Lower lobe of right lung (tissue), 2 donors: ENCODE data around the gene OSBPL3. TPM values are rescaled to one million over a fixed set of nuclear protein-coding genes. Genes with fewer than 3 reads are reported as not detected.
A peak's percentile ranks its signal among the peaks of the same experiment; 100 is the strongest.
"Not testable (repeated sequence)": the region's sequence is repeated elsewhere in the genome, so short reads cannot be mapped to it uniquely, and the experiment has no call there.

Source experiments
- ATAC-seq, 2 donors: fragments of 200-7000 bp; cut with Tn5 transposase; one replicate each; pipeline ENCODE4 v1.9.1; 2020 to 2022; ENCODE audit warnings: mild to moderate bottlenecking in 2 of 2, moderate library complexity in 2 of 2
- DNase-seq: peaks from one replicate; pipeline ENCODE4 v3.0.0-alpha.2; 2020
- H3K27ac ChIP-seq: fragments of 200-600 bp; one replicate; pipeline ENCODE4 v1.8.0; 2022
- H3K27me3 ChIP-seq: fragments of 200-600 bp; one replicate; pipeline ENCODE4 v1.8.0; 2022; ENCODE audit warnings: low read depth
- H3K36me3 ChIP-seq: fragments of 200-600 bp; one replicate; pipeline ENCODE4 v1.8.0; 2022; ENCODE audit warnings: mild to moderate bottlenecking
- H3K4me1 ChIP-seq: fragments of 200-600 bp; one replicate; pipeline ENCODE4 v1.8.0; 2022
- H3K4me3 ChIP-seq: fragments of 200-600 bp; one replicate; pipeline ENCODE4 v1.8.0; 2022; ENCODE audit warnings: mild to moderate bottlenecking
- H3K9me3 ChIP-seq: fragments of 200-600 bp; one replicate; pipeline ENCODE4 v1.8.0; 2022
- CTCF ChIP-seq: fragments of 200-600 bp; IDR thresholded peaks from one replicate; pipeline ENCODE4 v1.8.0; 2022; ENCODE audit warnings: antibody characterized with exemption, mild to moderate bottlenecking
- intact Hi-C: fragments of 100-400 bp; cut with DNase I; formaldehyde crosslinking; loops from one replicate; pipeline ENCODE4 v1.11.0; 2022
- total RNA-seq: library from RNA; stranded (reverse); fragmentation: NEBNext Ultra II Directional; extraction: Animal tissue kit (Norgen Biotek cat#: 25700); gene quantifications from one replicate; pipeline ENCODE4 v1.2.1, GENCODE V29; 2021
- donor health status: DM: no; HTN: yes; CAD: no; lungs with severe emphysema.

OSBPL3 gene
- total RNA-seq, 1 donor from 2014 or later = 24.9 TPM

DNA sequence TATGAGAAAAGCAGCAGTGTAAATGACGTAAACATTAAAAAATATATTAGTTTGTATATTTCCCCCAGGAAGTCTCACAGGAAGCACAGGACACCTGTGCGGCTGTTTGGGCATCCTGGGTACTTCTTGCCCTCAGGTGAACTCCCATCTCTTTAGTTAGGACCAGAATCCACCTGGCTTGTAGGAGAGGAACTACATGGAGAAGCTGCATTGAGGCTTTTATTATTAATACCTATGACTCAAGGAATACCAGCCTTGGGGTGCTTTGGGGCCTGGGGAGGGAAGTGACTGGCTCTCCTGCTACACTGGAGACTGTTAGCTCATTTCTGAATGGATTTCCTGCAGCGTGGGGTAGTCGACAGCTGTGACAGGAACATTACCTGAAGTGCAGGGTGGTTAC is 182.7 kb downstream of the OSBPL3 start:
- DNase-seq (no peak), ATAC-seq (no peak)
- H3K36me3 ChIP-seq = peaks cover 4% of the 10 kb centered on the region
- H3K27me3 ChIP-seq = no peaks in the 10 kb centered on the region
- no peak overlapping the region for H3K27ac ChIP-seq
- H3K9me3 ChIP-seq = no peaks in the 10 kb centered on the region
- intact Hi-C loops = no loop called here
- TF ChIP-seq CTCF = no peak
- no peak overlapping the region for H3K4me3 ChIP-seq
- no peaks in the 10 kb centered on the region for H3K4me1 ChIP-seq

DNA sequence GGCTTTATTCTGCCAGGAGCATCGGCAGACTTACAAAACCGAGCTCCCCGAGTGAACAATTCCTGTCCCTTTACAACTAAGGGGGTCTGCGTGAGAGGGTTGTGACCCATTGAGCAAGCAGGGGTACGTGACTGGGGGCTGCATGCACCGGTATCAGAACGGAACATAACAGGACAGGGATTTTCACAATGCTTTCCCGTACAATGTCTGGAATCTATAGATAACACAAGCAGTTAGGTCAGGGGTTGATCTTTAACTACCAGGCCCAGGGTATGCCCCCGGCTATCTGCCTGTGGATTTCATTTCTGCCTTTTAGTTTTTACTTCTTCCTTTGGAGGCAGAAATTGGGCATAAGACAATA is 184.6 kb downstream of the OSBPL3 start:
- H3K27me3 ChIP-seq = no peaks in the 10 kb centered on the region
- no peaks in the 10 kb centered on the region for H3K9me3 ChIP-seq
- no peak for ATAC-seq
- no peaks in the 10 kb centered on the region for H3K36me3 ChIP-seq
- intact Hi-C loops = no loop called here
- no peak overlapping the region for H3K4me3 ChIP-seq
- TF ChIP-seq CTCF = no peak
- H3K27ac ChIP-seq = no peak overlapping the region
- H3K4me1 ChIP-seq = no peaks in the 10 kb centered on the region
- DNase-seq = no peak

DNA sequence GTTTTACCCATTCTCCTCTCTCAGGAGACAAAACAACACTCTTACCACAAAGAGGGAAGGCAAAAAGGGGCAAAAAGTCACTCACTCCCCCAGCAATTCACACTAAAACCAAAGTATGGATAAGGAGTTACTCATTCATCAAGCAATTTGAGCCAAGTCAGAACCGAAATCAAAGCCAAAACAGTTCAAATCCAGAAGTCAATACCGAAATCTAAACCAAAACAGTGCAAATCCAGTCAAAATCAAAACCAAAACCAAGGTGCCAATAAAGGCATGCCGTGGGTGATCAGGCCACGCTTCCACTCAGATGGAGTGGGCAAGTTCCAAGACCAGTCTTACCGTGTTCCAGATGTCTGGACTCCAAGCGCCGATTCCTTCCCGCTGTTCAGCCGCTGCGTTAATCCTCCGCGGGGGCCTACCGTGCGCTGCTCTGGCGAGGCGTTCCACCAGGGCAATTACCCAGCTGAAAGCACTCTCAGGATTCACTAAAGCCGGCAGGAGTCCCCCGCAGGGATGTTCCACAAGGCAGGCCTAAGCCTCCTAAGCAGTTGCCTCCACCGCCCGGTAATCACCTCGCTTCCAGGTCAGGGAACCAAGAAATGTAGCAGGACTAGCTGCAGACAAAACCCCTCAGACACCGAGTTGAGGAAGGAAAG is 185.1 kb downstream of the OSBPL3 start:
- intact Hi-C loops, H3K27ac ChIP-seq, H3K4me1 ChIP-seq, ATAC-seq, H3K36me3 ChIP-seq, DNase-seq, H3K27me3 ChIP-seq, H3K9me3 ChIP-seq, H3K4me3 ChIP-seq: not testable (repeated sequence)

- no peaks in the 10 kb centered on the region for H3K27me3 ChIP-seq
Observed at GRCh38 chr7:24793982-24794648, 185.9 kb downstream of the OSBPL3 start.

DNA sequence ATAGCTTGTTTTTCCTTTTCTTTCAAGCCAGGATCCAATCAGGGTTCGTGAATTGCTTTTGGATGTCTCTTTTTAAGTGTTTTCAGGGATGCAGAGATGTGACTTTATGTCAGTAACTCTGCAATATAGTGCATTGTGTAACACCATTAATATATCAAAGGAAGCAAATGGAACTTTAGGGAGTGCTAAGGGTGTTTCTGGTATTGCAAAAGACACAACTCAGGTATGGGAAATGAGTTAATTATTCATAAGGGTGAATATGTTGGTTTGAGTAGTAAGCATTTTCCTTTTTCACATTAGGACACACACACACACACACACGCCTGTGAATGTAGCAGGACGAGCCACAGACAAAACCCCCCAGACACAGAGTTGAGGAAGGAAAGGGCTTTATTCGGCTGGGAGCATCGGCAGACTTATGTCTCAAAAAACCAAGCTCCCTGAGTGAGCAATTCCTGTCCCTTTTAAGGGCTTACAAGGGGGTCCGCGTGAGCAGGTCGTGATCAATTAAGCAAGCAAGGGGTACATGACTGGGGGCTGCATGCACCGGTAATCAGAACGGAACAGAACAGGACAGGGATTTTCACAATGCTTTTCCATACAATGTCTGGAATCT is 190.9 kb downstream of the OSBPL3 start:
- no peaks in the 10 kb centered on the region for H3K36me3 ChIP-seq
- ATAC-seq (no peak), DNase-seq (no peak)
- no peak for TF ChIP-seq CTCF
- H3K27me3 ChIP-seq = no peaks in the 10 kb centered on the region
- no peak overlapping the region for H3K27ac ChIP-seq
- peaks cover 5% of the 10 kb centered on the region for H3K9me3 ChIP-seq
- intact Hi-C loops = no loop called here
- no peaks in the 10 kb centered on the region for H3K4me1 ChIP-seq
- no peak overlapping the region for H3K4me3 ChIP-seq

More at GRCh38 chr7:24793982-24794648, 185.9 kb downstream of the OSBPL3 start:
- Histone ChIP-seq H3K36me3 (no peaks in the 10 kb centered on the region), H3K4me1 (no peaks in the 10 kb centered on the region), H3K27ac (no peak overlapping the region), H3K9me3 (peaks cover 4% of the 10 kb centered on the region), H3K4me3 (no peak overlapping the region)
- no peak for TF ChIP-seq CTCF
- intact Hi-C loops = no loop called here
- ATAC-seq = no peak
- no peak for DNase-seq

DNA sequence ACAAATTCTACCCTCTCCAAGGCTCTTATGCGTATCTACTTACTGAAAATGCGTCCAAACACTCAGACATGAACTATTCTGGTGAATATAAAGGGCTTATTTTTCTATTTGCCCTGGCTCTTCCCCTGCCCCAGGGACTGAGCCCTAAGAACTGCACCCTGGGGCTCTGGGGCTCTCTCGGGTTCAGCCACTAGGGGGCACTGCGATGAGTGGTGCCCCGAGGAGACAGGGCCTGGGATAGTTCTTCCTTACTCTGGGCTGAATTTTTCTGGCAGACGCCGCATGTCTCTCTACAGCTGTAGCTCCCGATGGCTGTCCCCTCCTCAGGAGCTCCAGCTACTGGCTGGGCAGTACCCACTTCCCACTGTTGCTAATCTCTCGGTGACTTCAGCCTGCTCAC is 191.9 kb downstream of the OSBPL3 start:
- Histone ChIP-seq H3K4me3 (no peak overlapping the region), H3K4me1 (no peaks in the 10 kb centered on the region), H3K27ac (no peak overlapping the region), H3K27me3 (no peaks in the 10 kb centered on the region), H3K9me3 (peaks cover 5% of the 10 kb centered on the region), H3K36me3 (no peaks in the 10 kb centered on the region)
- intact Hi-C loops = no loop called here
- no peak for DNase-seq
- peak; percentile 29 for TF ChIP-seq CTCF
- no peak for ATAC-seq
